Erythroblast (primary cell): ENCODE data around the gene MRPS15.
A peak's percentile ranks its signal among the peaks of the same experiment; 100 is the strongest.

Experiments
- DNase-seq, 2 experiments: peaks; one replicate each; lab custom pipeline; 2025; lab: John Stamatoyannopoulos, UW
- GATA1 ChIP-seq: IDR thresholded peaks from 2 replicates; pipeline ENCODE4 v1.6.1; 2011; ENCODE audit warnings: low read depth, mild to moderate bottlenecking, control low read depth, low read length, moderate library complexity
- POLR2A ChIP-seq: IDR thresholded peaks from 2 replicates; pipeline ENCODE4 v1.6.1; 2011; ENCODE audit warnings: mild to moderate bottlenecking, low read length

The MRPS15 gene

DNA sequence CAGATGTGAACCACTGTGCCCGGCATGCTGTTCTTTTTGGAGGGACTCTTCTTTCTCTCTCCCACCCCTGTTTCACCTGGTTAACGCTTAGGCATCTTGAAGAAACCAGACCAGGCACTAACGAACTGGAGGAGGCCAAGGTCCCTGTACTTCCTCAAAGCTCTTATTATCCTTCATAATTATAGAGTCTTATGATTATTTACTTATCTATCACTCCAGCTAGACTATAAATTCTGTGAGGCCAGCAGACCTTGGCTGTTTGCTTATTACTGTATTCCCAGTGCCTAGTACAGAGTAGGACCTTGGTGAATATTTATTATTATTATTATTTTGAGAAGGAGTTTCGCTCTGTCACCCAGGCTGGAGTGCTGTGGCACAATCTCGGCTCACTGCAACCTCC lies 12.8 kb upstream of the MRPS15 start:
- TF ChIP-seq GATA1 = no peak

GRCh38 chr1:36475910-36476604 lies 11.9 kb upstream of the MRPS15 start:
- no peak for DNase-seq
- TF ChIP-seq GATA1 (no peak), POLR2A (no peak)

More for the DNA sequence above, 12.8 kb upstream of the MRPS15 start:
- no peak for DNase-seq

DNA sequence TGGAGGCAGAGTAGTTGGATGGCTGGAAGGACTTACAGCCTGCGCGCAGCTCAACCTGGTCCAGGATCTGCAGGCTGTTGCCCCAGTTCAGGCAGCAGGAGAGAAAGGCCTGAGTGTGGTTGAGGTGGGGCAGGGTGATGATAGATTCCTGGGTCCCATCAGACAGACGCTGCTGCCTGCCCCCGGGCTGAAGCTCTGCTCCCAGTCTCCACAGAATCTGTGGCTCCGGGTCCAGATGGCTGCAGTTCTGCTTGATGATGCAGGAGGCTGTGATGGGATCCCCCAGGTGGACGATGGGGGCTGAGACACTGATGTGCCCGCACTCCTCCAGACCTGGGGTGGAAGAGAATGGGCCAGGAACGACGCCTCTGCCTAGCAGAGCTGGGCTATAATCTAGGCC lies 11.2 kb upstream of the MRPS15 start:
- TF ChIP-seq GATA1 (no peak), POLR2A (no peak)
- no peak for DNase-seq

DNA sequence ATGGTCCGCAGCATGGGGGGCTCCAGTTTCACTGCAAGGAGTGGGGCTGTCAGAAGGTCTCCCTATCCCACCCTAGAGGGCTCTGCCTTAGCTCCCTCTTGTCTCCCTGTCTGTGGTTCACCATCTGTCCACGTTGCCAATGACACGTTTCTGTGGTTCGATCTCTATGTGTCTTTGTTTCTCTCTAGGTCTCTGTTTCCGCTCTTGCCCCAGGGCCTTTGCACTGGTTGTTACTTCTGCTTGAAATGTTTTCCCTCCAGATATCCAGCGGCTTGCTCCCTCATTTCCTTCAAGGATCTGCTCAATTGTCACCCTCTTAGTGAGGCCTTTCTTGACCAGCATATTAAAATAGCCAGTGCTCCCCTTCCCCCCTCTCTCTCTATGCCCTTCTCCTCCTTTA lies 8.5 kb upstream of the MRPS15 start:
- DNase-seq = no peak
- TF ChIP-seq POLR2A (no peak), GATA1 (no peak)

GRCh38 chr1:36471830-36472641 lies 7.9 kb upstream of the MRPS15 start:
- no peak for DNase-seq
- TF ChIP-seq GATA1 (no peak), POLR2A (no peak)

DNA sequence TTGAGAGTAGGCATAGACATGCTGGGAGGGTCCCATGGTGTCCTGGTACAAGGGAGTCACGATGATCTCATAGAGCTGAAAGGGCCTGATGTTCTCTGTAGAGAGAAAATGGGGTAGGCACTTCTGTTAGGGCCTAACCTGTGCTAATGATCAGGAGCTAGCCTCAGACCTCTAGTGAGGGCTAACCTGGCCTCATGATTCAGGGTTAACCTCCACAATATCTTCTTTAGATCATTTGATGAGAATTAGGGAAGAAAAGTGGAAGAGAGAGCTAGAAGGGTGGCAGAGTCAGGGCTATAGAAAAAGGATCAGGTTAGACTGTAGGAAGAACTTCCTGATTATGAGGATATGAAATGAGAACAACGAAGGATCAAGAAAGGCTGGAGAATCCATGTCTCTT lies 5.0 kb upstream of the MRPS15 start:
- no peak for DNase-seq
- TF ChIP-seq GATA1 (no peak), POLR2A (no peak)

- TF ChIP-seq GATA1 (no peak), POLR2A (no peak)
- DNase-seq = no peak
These were observed 3.7 kb upstream of the MRPS15 start for GRCh38 chr1:36467700-36468455.

- no peak for DNase-seq
- TF ChIP-seq POLR2A = no peak
- no peak for TF ChIP-seq GATA1
These were observed 2.8 kb upstream of the MRPS15 start for GRCh38 chr1:36467027-36467410.

GRCh38 chr1:36466370-36467026 lies 2.3 kb upstream of the MRPS15 start:
- no peak for DNase-seq
- TF ChIP-seq POLR2A = no peak
- no peak for TF ChIP-seq GATA1

DNA sequence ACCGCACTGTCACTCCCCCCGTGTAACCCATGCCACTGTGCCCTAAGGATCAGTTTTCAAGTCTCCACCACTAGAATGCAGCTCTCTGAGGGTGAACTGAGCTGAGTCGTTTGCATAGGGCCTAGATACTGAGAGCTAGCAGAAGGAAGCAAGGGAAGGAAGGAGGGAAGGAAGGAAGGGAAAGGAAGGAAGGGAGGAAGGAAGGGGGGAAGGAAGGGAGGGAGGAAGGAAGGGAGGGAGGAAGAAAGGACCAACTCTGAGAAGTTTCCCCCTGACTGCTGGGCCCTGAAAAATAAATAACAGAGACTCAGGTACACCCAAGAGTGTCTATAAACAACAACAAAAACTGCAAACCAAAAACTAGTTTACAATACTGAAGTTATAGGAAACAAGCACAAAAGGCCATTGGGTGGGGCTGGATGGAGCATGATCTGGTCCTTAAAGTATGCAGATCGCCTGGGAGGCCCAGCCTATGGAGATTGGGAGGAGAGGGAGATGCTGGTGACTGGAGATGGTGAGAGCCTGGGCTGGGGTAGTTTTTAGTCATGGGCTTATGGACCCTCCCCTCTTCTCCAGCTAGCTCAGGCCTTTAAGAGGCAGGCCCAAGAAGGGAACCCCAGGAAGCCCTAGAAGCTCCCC lies 1.7 kb upstream of the MRPS15 start:
- no peak for DNase-seq
- TF ChIP-seq GATA1 (no peak), POLR2A (no peak)

DNA sequence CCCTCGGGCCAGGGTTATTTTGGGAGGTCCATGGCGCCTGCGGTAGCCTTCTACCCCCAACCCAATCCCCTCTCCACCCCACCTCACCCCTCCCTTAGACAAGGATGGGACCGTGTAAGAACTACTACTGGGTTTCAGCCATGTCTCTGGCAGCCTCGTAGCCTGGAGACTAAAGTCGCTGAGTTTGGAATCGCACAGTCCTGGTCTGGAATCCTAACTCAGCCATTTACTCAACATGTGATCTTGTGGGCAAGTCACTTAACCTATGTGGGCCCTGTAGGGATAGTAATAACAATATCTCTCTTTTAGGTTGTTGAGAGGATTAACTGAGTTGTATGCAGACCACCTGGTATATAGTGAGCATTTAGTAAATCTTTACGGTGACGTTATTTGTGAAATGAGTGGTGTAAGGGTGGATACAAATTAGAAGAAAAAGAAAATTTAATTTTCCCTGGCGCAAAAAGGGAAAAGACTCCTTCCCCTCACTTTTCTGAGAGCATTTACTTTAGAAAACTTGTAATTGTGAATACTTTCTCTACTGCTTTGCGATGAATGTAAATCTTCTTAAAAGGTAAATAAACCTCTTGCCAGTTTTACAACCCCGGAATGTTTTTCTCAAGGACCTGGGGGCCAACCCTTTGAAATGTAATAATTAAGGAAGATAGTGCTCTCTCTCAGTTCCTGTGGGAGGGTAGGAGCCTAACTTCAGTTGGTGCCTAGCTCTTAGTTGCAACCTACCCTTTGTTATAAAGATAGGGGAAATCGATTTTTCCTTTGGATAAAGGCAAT lies 615 bp upstream of the MRPS15 start:
- no peak for DNase-seq
- TF ChIP-seq POLR2A = peak; percentile 66
- TF ChIP-seq GATA1 = no peak

GRCh38 chr1:36463463-36463802 lies 751 bp downstream of the MRPS15 start:
- TF ChIP-seq GATA1 = no peak
- no peak for TF ChIP-seq POLR2A

DNA sequence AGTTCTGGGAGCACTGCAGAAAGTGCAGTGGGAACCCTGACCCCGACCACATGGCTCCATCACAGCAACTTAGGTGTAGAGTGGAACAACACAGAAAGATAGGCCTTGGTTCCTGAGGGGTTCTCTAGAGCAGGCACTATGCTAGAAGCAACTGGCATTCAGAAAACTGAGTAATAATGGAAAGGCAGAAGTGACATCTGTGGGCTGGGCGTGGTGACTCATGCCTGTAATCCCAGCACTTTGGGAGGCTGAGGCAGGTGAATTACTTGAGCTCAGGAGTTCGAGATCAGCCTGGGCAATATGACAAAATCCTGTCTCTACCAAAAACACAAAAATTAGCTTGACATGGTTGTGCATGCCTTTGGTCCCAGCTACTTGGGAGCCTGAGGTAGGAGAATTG lies 5.3 kb downstream of the MRPS15 start:
- TF ChIP-seq POLR2A (no peak), GATA1 (no peak)
- peak in 1 of 2 experiments; percentile 16 for DNase-seq

More at GRCh38 chr1:36463463-36463802, 751 bp downstream of the MRPS15 start:
- DNase-seq = peak in 1 of 2 experiments; percentile 36

- TF ChIP-seq POLR2A (no peak), GATA1 (no peak)
- no peak for DNase-seq
These were observed 6.5 kb downstream of the MRPS15 start for GRCh38 chr1:36457691-36458090.
